Endothelial cell (in vitro differentiated cells): ENCODE measurements around the gene ALDOB. TPM values are rescaled to one million over a fixed set of nuclear protein-coding genes. Genes with fewer than 3 reads are reported as not detected.

ENCODE experiments used
- DNase-seq: peaks from one replicate; pipeline ENCODE4 v3.0.0; 2021; ENCODE audit warnings: low spot score
- H3K27ac Mint-ChIP-seq: one replicate; pipeline ENCODE4 v1.8.0; 2021; ENCODE audit warnings: mixed read lengths, inconsistent platforms; ENCODE audit not compliant: unreplicated experiment
- H3K27me3 Mint-ChIP-seq: one replicate; pipeline ENCODE4 v1.8.0; 2021; ENCODE audit warnings: mild to moderate bottlenecking, moderate library complexity, mixed read lengths, inconsistent platforms; ENCODE audit not compliant: unreplicated experiment
- H3K36me3 Mint-ChIP-seq: one replicate; pipeline ENCODE4 v1.8.0; 2021; ENCODE audit warnings: mild to moderate bottlenecking, low read depth, mixed read lengths, inconsistent platforms; ENCODE audit not compliant: unreplicated experiment
- H3K4me1 Mint-ChIP-seq: one replicate; pipeline ENCODE4 v1.8.0; 2021; ENCODE audit warnings: mild to moderate bottlenecking, mixed read lengths, inconsistent platforms; ENCODE audit not compliant: unreplicated experiment
- H3K4me3 Mint-ChIP-seq: one replicate; pipeline ENCODE4 v1.8.0; 2021; ENCODE audit warnings: mild to moderate bottlenecking, mixed read lengths, inconsistent platforms; ENCODE audit not compliant: unreplicated experiment
- H3K9me3 Mint-ChIP-seq: one replicate; pipeline ENCODE4 v1.8.0; 2021; ENCODE audit warnings: mixed read lengths, inconsistent platforms; ENCODE audit not compliant: unreplicated experiment
- total RNA-seq: library from RNA; stranded (reverse); fragmentation: NEBNext Ultra II Directional; extraction: Animal tissue kit (Norgen Biotek cat#: 25700); gene quantifications from one replicate; pipeline ENCODE4 v1.2.1, GENCODE V29; 2021; ENCODE audit not compliant: unreplicated experiment
- TF ChIP-seq, protein P1 (sequence below): fragments of 200-600 bp; sonication (generic); IDR thresholded peaks from one replicate; pipeline ENCODE4 v1.5.0; 2021; ENCODE audit warnings: antibody characterized with exemption; ENCODE audit not compliant: unreplicated experiment

ALDOB gene
- total RNA-seq, 1 donor from 2014 or later = 0.31 TPM

DNA sequence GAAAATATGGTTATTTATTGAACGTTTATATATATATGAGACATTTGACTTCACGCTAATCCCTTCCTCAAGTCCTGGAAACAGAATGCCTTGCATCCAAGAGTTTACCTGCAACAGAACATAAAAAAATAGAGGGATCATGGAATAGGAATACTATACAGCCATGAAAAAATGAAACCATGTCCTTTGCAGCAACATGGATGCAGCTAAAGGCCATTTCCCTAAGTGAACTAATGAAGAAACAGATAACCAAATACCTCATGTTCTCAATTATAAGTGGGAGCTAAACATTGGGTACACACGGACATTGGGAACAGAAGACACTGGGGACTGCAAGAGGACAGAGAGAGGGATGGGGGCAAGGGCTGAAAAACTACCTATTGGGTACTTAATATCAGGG lies 63.8 kb downstream of the ALDOB start:
- TF ChIP-seq, protein P1, sequence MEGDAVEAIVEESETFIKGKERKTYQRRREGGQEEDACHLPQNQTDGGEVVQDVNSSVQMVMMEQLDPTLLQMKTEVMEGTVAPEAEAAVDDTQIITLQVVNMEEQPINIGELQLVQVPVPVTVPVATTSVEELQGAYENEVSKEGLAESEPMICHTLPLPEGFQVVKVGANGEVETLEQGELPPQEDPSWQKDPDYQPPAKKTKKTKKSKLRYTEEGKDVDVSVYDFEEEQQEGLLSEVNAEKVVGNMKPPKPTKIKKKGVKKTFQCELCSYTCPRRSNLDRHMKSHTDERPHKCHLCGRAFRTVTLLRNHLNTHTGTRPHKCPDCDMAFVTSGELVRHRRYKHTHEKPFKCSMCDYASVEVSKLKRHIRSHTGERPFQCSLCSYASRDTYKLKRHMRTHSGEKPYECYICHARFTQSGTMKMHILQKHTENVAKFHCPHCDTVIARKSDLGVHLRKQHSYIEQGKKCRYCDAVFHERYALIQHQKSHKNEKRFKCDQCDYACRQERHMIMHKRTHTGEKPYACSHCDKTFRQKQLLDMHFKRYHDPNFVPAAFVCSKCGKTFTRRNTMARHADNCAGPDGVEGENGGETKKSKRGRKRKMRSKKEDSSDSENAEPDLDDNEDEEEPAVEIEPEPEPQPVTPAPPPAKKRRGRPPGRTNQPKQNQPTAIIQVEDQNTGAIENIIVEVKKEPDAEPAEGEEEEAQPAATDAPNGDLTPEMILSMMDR = no peak
- H3K36me3 Mint-ChIP-seq = no peaks in the 10 kb centered on the region
- H3K27ac Mint-ChIP-seq = no peak overlapping the region
- H3K4me3 Mint-ChIP-seq = no peak overlapping the region
- DNase-seq = no peak
- H3K4me1 Mint-ChIP-seq = no peaks in the 10 kb centered on the region
- no peaks in the 10 kb centered on the region for H3K9me3 Mint-ChIP-seq
- H3K27me3 Mint-ChIP-seq = no peaks in the 10 kb centered on the region

Other genes with a start within 250 kb of the ALDOB start
- gene BAAT, start 50.8 kb downstream of the ALDOB start, total RNA-seq = not detected
- 11.1 TPM for gene MRPL50, start 37.2 kb downstream of the ALDOB start, total RNA-seq
- gene ZNF189, start 36.9 kb downstream of the ALDOB start, total RNA-seq = 31.0 TPM
- gene RNF20, start 98.1 kb upstream of the ALDOB start, total RNA-seq = 46.1 TPM
- 2.2 TPM for gene PPP3R2, start 159.2 kb upstream of the ALDOB start, total RNA-seq